WTC11 (cell line): ENCODE measurements around the gene BCL2L12.

Source experiments
- ATF3 ChIP-seq: sonication (generic); formaldehyde crosslinking; conservative IDR thresholded peaks from 2 replicates; pipeline ENCODE4 v1.8.1; 2022; ENCODE audit warnings: mild to moderate bottlenecking, missing genetic modification reagents
- CBFB ChIP-seq: sonication (generic); formaldehyde crosslinking; IDR thresholded peaks from 2 replicates; pipeline ENCODE4 v1.8.1; 2022; ENCODE audit warnings: mild to moderate bottlenecking, low read depth, missing genetic modification reagents
- CREM ChIP-seq: sonication (generic); formaldehyde crosslinking; IDR thresholded peaks from 2 replicates; pipeline ENCODE4 v1.8.1; 2022; ENCODE audit warnings: mild to moderate bottlenecking, missing genetic modification reagents, moderate library complexity
- CTCF ChIP-seq: fragments of 200-600 bp; IDR thresholded peaks from 2 replicates; pipeline ENCODE4 v1.8.0; 2022; ENCODE audit warnings: antibody characterized with exemption
- E2F1 ChIP-seq: sonication (generic); formaldehyde crosslinking; IDR thresholded peaks from 2 replicates; pipeline ENCODE4 v1.8.0; 2022; ENCODE audit warnings: mild to moderate bottlenecking, missing genetic modification reagents
- ELF4 ChIP-seq: sonication (generic); formaldehyde crosslinking; IDR thresholded peaks from 2 replicates; pipeline ENCODE4 v1.8.1; 2022; ENCODE audit warnings: low read depth, mild to moderate bottlenecking, moderate library complexity, missing genetic modification reagents
- KAT7 ChIP-seq: sonication (generic); formaldehyde crosslinking; IDR thresholded peaks from 2 replicates; pipeline ENCODE4 v1.8.1; 2023; ENCODE audit warnings: missing genetic modification reagents, mild to moderate bottlenecking, borderline replicate concordance
- MAX ChIP-seq: sonication (generic); formaldehyde crosslinking; IDR thresholded peaks from 2 replicates; pipeline ENCODE4 v1.8.0; 2022; ENCODE audit warnings: mild to moderate bottlenecking, missing genetic modification reagents
- SOX15 ChIP-seq: fragments of 250-450 bp; sonication (Bioruptor Pico); IDR thresholded peaks from 2 replicates; pipeline ENCODE4 v1.9.0; 2021; ENCODE audit warnings: mild to moderate bottlenecking
- USF1 ChIP-seq: sonication (generic); formaldehyde crosslinking; IDR thresholded peaks from 2 replicates; pipeline ENCODE4 v1.8.0; 2022; ENCODE audit warnings: mild to moderate bottlenecking, missing genetic modification reagents
- ZNF281 ChIP-seq: sonication (generic); formaldehyde crosslinking; IDR thresholded peaks from 2 replicates; pipeline ENCODE4 v1.8.0; 2023; ENCODE audit warnings: mild to moderate bottlenecking, missing genetic modification reagents

GRCh38 chr19:49687150-49687549 lies 21.4 kb downstream of the BCL2L12 start:
- no peak for TF ChIP-seq SOX15 (CRISPR knock-in tag)
- TF ChIP-seq ATF3 (CRISPR knock-in tag): no peak
- no peak for TF ChIP-seq CTCF
- no peak for TF ChIP-seq ELF4 (CRISPR knock-in tag)
- TF ChIP-seq CBFB: no peak
- no peak for TF ChIP-seq CREM
- no peak for TF ChIP-seq MAX (CRISPR knock-in tag)
- TF ChIP-seq KAT7: no peak
- TF ChIP-seq E2F1 (CRISPR knock-in tag): no peak
- no peak for TF ChIP-seq USF1
- TF ChIP-seq ZNF281 (CRISPR knock-in tag): no peak
